Measurements from ENCODE around the gene POM121L12.

The POM121L12 gene

DNA sequence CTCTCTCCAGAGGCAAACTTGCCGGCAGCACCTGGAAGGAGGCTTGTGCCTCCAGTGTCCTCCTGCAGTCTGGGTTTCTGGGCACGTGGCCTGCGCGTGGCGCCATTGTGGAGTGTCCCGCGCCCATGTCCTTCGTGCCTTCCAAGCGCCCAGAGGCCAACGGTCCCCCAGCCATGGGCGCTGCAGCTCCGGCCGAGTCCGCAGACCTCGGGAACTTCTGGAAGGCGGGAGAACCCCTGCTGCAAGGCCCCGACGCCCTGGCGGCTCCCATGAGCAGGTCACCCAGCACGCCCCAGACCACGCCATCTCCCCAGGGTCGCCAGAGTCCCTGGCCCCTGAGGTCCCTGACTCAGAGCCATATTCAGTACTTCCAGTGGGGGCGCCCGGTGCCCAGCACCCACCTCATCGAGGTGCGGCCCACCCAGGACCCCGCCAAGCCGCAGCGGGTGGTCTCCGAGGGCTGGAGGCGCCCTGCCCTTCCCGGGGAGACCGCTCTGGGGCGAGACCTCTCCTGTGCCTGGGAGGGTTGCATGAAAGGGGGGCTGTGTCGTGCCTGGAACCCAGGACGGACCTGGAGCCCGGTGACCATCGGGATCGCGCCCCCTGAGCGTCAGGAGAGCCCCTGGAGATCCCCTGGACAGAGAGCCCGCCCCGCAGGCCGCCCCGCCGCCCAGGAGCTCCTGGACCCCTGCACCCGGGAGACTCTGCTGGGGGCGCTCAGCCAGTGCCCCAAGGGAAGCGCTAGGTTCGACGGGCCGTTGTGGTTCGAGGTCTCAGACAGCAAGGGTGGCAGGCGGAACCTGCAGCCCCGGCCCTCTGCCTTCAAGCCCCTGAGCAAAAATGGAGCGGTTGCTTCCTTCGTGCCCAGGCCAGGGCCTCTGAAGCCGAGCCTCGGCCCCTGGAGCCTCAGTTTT, at the start of gene POM121L12:
Gene POM121L12 (plus strand): TSS at position 135 of the 914 bp plus-strand sequence. CDS start 39 bp downstream, at position 174.
- no peak for DNase-seq

DNA sequence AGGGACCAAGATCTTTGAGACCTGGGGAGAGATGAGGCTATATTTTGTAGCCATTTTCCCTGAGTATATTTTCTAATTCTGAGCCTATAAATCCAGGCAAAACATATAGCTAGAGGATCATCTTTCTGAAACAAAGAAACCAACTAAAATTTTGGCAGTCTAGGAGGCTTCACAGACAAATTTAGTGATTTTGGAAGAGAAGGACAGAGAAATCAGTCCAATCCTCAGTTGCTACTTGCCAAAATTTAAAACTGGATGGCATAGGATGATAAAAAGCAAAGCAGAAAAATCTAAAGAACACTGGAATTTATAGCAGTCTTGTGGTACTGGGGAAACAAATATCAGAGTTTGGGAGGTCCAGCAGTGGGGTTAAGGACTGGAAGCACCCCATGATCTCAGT, 43.4 kb upstream of the POM121L12 start:
- DNase-seq, result no peak

DNA sequence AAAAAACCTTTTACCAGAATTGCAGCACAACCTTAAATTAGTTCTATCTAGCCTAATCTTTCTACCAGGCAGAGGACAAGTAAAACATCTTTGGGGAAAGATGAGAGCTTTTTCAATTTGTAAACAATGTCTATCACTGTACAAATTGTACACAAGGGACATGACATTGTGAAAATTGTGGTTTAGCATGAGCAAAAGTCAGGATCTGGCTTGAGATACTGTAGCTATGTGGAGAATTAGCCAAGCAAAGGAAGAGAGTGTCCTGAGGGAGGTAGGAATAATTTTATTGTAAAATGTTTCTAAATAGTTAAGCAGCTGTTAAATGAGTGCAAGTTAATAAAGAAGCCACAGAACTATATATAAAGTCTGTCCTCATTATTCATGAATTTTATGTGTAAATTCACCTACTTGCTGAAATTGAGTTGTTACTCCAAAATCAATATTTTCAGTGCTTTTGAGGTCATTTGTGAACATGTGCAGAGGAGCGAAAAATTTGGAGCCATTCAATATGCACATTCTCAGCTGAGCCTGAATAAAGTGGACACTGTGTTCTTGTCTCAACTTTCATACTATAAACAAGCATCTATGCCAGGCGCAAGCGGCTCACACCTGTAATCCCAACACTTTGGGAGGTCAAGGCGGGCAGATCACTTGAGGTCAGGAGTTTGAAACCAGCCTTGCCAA, 42.8 kb upstream of the POM121L12 start:
- no peak for DNase-seq

DNA sequence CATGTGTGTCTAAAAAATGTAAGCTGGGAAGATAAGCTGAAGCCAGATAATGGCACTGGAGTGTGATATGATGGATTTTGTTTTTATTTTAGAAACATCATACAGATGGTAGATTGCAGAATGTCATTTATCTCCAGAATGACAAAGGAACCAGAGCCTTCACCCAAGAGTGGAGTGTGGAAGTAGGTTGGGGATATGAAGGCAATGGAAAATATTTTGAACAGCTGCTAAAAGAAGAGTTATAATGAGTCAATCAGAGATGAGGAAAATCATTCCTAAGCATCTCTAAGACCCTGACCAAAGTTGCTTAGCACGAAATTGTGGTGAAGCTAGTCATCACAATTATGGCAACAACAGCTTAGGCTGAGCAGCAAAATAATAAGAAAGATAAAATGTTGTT, 39.8 kb upstream of the POM121L12 start:
- no peak for DNase-seq

DNA sequence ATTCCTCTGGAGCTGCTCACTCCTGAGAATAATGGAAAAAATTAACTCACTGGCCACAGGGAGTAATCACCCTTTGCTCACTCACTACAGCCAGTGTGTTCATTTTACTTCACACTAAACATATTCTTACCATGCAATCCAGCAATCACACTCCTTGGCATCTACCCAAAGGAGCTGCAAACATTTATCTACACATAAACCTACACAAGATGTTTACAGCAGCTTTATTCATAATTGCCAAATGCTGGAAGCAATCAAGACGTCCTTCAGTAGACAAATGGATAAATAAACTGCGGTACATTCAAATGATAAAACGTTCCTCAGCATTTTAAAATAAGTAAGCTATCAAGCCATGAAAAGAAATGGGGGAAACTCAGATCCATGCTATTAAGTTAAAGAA, 34.2 kb upstream of the POM121L12 start:
- no peak for DNase-seq

DNA sequence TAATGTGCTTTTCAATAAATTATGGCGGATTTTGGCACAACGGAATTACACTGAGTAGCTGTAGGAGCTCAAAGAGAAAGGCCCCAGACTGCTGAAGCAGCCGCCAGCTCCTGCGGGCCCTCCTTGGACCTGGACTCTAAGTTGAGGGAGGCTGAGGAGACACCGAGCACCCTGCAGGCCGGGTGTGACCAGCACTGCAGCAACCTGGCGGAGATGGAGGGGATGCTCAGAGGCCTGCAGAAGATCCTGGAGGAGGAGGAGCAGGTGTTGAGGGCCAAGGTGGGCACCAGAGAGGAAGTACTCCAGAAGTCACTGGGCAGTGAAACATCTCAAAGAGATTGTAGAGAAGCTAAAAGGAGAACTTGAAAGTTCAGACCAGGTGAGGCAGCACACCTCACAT, 33.0 kb upstream of the POM121L12 start:
- DNase-seq, result no peak

DNA sequence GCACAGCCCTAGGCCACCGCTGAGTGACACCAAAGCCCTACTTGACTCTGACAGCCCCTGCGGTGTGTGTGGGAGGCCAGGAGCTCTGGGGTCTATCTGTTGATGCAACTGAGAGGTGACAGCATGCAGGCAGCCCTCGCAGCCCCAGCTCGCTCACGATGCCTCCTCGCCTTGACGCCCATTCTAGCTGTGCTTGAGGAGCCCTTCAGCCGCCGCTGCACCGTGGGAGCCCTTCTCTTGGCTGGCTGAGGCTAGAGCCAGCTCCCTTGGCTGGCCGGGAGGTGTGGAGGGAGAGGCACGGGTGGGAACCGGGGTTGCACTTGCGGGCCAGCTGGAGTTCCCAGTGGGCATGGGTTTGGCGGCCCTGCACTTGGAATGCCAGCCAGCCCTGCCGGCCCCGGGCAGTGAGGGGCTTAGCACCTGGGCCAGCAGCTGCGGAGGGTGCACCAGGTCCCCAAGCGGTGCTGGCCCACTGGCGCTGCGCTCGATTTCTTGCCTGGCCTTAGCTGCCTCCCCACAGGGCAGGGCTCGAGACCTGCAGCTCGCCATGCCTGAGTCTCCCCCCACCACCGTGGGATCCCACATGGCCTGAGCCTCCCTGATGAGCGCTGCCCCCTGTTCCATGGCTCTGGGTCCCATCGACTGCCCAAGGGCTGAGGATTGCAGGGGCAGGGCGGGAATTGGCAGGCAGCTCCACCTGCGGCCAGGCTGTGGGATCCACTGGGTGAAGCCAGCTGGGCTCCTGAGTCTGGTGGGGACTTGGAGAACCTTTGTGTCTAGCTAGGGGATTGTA, 31.6 kb upstream of the POM121L12 start:
- DNase-seq, result no peak

DNA sequence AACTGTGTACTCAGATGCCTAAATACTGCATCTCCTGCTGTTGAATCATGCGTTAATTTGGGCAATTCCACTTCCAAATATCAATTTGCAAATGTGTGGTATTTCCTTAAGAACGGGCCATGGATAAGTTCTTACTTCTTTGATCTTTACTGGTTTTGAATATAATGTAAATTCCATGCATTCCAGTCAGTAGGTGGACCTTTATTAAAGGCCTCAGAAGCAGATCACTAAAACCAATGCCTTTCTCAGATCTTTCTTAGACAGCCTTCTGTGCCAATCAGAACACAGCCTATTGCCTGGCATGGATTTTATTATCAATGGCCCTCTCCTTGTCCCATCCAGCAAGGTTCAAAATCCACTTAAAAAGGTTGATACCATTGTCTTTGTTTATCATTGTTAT, 21.5 kb upstream of the POM121L12 start:
- no peak for DNase-seq

DNA sequence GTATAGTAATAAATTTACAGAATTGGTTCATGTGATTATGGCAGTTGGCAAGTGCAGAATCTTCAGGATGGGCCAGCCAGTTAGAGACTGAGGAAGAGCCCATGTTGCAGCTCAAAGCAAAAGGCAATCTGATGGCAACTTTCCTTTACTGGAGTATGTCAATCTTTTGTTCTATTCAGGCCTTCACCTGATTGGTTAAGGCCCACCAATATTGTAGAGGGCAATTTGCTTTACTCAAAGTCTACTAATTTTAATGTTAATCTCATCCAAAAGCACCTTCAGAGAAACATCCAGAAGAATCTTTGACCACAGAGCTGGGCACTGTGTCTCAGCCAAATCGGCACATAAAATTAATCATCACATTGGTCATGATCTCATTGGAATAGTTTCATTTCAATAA, 20.0 kb upstream of the POM121L12 start:
- DNase-seq, result no peak

DNA sequence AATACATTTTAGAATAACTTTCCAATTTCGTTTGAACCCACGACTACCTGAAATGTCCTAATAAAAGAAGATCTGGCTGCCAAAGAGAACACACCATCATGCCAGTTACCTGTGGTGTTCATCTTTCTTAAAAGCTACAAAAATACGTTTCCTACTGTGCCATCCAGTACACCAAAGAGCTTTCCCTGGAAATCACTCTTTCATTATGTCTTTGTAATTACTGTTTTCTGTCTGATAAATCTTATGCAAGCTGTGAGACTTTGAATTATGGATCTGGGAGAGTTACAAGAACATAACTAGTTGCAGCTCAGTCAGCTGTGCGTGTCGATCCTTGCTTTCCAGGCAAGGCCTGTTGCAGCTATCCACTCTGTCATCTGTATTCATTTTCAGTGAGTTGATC, 12.5 kb upstream of the POM121L12 start:
- no peak for DNase-seq

DNA sequence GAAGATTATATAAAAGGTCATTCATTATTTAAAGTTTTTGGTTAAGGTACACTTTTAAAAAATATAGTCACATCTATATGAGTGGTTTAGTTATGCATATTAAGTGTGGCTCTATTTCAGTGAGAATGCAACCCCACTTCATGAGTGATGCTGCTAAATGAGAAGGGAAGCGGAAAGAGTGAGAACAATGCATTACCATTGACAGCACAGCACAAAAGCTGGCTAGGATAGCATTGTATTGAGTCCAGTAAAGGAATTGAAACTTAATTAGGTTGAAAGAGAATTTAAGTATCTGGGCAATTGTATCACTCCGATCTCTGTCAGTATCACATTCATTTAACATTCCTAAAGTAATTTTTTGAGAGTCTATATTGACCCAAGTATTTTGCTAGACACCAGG, 13.2 kb downstream of the POM121L12 start:
- no peak for DNase-seq

DNA sequence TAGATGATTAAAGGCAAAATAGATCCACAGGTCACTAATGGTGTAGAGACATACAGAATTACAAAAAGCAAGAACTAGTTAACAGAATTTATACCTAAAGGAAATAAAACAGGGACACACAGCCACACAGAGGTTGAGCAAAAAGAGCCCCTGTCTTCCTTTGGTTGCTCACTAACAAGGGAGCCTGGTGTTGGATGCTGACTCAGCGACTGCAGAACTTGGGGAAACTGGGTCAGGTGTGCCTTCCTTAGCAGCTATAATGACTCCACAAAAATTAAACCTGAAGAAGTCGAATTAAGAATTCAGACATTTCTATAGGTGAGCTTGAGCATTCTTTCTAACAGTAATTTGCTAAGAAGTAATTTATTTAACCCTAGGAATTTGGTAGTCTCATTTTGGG, 15.0 kb downstream of the POM121L12 start:
- no peak for DNase-seq

DNA sequence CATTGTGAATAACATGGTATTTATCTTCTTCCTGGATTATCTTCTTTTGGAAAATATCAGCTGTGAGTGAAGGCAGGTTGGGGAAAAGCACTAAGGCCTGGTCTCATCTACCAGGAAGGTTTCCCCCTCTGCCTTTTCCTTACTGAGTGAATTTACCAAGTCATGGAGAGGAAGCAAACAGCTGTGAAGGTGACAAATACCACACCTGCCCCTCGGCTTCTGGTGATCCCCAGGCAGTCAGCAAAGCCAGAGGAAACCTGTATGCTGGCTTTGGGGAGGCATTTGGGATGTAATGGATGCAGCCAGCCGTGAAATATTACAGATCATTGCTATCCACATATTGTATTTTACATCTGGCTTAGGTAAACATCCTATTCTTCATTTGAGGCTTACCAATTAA, 24.2 kb downstream of the POM121L12 start:
- DNase-seq, result no peak

DNA sequence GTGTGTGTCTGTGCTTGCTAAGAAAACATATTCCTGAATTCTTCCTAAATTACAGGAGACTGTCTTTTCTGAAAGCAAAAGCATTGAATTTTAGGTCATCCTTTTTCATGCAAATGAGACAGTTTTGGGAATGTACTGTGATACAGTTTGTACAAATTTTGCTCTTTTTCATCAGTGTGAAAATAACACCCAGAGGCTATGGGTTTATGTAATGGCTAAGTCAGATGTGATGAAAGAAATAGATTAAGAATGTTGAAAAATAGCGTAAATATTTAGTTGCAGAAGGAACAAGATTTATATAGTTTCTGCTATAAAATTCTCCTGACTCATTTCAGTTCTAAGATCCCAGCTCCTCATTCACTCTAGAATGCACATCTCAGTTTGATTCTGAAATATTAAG, 24.6 kb downstream of the POM121L12 start:
- DNase-seq, result no peak

DNA sequence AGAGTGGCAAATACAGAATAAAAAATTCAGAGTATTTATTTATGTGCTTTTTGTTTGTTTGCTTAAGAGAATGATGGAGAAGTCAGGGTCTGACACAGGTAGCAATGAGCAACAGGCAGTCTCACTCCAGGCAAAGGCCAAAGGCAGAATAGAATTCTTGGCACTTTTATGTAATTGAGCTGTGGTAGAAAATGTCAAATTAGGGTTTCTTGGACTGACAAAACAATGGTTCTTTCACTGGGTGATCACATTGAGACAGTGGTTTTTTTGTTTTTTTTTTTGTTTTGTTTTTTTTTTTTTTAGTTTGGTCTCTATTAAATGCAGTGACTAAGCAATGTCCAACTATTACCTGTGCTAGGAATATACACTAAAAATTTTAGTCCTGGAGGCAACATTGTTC, 27.4 kb downstream of the POM121L12 start:
- no peak for DNase-seq

DNA sequence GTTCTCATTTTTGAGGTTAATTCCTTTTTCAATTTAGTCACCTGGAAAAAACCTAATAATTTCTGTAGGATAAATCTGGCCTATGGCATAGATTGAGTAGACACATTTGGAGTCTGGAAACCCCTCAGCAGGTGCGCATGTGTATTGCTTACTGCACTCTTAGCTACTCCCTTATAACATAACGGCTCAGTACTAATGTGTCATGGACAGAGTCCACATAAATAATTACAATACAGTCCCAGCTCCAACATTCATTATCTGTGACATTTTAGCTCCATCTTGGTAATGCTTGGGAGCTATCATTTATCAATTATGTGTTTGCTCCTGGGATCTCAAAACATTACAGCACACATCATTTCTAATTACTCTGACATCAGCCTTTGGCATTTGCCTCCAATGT, 33.2 kb downstream of the POM121L12 start:
- no peak for DNase-seq

DNA sequence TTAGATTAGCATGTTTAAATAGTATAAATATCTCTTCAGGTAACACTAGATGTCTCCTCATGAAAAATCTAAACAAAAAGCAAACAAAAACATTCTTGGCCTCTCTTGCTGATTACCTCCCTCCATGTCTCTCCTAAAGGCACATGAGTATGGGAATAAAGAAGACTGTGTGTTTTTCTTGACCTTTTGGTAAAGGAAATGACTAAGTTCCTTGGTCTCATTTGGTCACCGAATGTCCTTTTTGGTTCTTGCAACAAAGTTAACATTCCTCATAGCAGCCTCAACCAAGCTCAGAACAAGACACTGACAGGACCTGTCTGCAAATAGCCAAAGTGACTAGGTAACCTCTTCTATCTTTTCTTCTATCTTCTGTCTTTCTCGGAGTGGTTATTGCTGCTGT, 35.5 kb downstream of the POM121L12 start:
- DNase-seq, result no peak

Measured in CD4-positive, alpha-beta T cell treated with Interleukin-4 for 1 hour (primary cell).